GM06990 (cell line): Measurements from ENCODE around the gene KAT8.
"Not testable (repeated sequence)": the region's sequence is repeated elsewhere in the genome, so short reads cannot be mapped to it uniquely, and the experiment has no call there.

Source experiments
- DNase-seq: peaks from one replicate; pipeline ENCODE4 v3.0.0-alpha.2; 2011; ENCODE audit not compliant: insufficient read length; ENCODE audit errors: extremely low read depth
- H3K27me3 ChIP-seq: replicated peaks from 2 replicates; pipeline ENCODE4 v1.6.0; 2011; ENCODE audit warnings: low read length; ENCODE audit not compliant: control insufficient read depth, insufficient read depth
- H3K36me3 ChIP-seq: 2 replicates; pipeline ENCODE4 v1.5.1; 2011; ENCODE audit warnings: low read length; ENCODE audit not compliant: control insufficient read depth, insufficient read depth
- H3K4me3 ChIP-seq: replicated peaks from 2 replicates; pipeline ENCODE4 v1.5.1; 2011; ENCODE audit warnings: low read depth, mild to moderate bottlenecking, control low read depth, low read length
- CTCF ChIP-seq: IDR thresholded peaks from 2 replicates; pipeline ENCODE4 v1.5.1; 2011; ENCODE audit warnings: low read length, control low read depth, mild to moderate bottlenecking, inconsistent platforms; ENCODE audit not compliant: insufficient read depth, poor library complexity, severe bottlenecking

KAT8 gene

GRCh38 chr16:31143694-31144148 is 26.3 kb downstream of the KAT8 start:
- no peak for DNase-seq
- Histone ChIP-seq H3K36me3 (no peaks in the 10 kb centered on the region), H3K27me3 (no peaks in the 10 kb centered on the region), H3K4me3 (no peak overlapping the region)
- TF ChIP-seq CTCF, result no peak

GRCh38 chr16:31144418-31144817 is 27.0 kb downstream of the KAT8 start:
- not testable (repeated sequence) for H3K27me3 ChIP-seq, DNase-seq, H3K36me3 ChIP-seq, H3K4me3 ChIP-seq

- Histone ChIP-seq H3K4me3 (no peak overlapping the region), H3K27me3 (no peaks in the 10 kb centered on the region), H3K36me3 (no peaks in the 10 kb centered on the region)
- DNase-seq, result no peak
- TF ChIP-seq CTCF, result no peak
These were observed 28.0 kb downstream of the KAT8 start for GRCh38 chr16:31145398-31145990.

- DNase-seq, result no peak
- Histone ChIP-seq H3K4me3 (no peak overlapping the region), H3K36me3 (no peaks in the 10 kb centered on the region), H3K27me3 (no peaks in the 10 kb centered on the region)
- no peak for TF ChIP-seq CTCF
These were observed 30.1 kb downstream of the KAT8 start for GRCh38 chr16:31147574-31147973.

- DNase-seq, result no peak
- Histone ChIP-seq H3K36me3 (no peaks in the 10 kb centered on the region), H3K27me3 (no peaks in the 10 kb centered on the region), H3K4me3 (no peak overlapping the region)
- no peak for TF ChIP-seq CTCF
These were observed 30.8 kb downstream of the KAT8 start for GRCh38 chr16:31148281-31148728.

GRCh38 chr16:31148896-31149295 is 31.4 kb downstream of the KAT8 start:
- H3K4me3 ChIP-seq, result no peak overlapping the region
- no peak for DNase-seq
- H3K36me3 ChIP-seq, result no peaks in the 10 kb centered on the region
- no peak for TF ChIP-seq CTCF
- no peaks in the 10 kb centered on the region for H3K27me3 ChIP-seq
